Measurements from ENCODE around the gene PARVB.

PARVB gene

DNA sequence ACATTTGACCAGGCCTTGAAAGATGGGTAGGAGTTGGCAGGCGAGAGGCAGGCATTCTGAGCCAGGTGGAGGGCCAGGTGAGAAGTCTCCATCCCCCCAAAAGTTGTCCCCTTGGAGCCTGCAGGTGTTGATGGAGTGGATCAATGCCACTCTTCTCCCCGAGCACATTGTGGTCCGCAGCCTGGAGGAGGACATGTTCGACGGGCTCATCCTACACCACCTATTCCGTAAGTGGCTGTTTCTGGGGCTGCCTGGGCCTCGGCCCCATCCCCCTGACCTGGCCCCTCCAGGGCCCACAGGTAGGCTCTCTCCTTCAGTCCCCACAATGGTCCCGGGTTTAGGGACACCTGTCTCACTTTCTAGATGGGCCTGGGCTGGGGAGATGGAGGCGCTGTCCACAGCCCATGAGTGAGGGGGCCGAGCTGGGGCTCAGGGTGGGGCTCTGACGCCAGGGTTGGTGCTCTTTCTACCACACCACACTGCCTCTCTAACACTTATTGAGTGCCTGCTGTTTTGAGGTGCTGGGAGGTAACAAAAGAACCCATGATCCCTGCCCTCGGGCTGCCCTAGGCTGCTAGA is 163.6 kb downstream of the PARVB start:
- DNase-seq = no peak

DNA sequence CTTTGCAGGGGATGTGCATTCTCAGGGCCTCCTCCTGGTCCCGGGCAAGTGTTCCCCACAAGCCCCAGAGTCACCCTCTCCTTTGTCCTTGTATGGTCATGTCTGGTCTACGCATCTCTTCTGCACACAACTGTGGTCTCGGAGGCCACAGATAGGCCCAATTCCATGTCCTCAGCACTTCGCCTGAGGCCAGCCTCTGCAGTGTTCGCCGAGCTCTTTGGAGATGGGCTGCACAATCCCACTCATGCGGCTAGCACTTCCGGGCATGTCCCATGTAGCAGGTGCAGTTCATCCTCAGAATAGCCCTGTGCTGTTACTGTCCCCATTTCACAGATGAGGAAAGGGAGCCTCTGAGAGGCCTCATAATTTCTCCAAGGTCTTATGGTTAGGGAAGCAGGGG is 164.2 kb downstream of the PARVB start:
- DNase-seq = no peak

DNA sequence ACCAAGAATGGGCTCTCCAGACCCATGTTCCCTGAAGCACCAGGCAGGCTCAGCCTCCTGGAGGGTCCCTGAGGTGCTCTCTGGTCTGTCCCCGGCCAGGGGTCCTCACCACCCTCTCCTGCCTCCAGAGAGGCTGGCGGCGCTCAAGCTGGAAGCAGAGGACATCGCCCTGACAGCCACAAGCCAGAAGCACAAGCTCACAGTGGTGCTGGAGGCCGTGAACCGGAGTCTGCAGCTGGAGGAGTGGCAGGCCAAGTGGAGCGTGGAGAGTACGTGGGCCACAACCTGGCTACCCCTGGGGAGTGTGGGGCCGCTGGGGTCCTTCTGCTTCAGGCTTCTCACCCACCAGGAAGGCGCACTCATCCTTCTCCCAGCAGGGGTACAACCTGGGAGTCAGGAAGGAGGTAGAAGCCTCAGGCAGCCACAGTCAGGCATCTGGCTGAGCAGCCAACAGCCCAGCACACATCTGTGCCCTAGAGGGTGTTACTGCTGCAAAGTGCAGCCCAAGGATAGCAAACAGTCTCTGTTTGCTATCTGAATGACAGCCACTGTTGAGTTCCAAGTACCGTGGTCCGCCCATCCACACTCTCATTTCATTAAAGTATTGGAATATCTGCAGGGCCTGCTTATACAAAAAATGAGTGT is 165.0 kb downstream of the PARVB start:
- DNase-seq = no peak

DNA sequence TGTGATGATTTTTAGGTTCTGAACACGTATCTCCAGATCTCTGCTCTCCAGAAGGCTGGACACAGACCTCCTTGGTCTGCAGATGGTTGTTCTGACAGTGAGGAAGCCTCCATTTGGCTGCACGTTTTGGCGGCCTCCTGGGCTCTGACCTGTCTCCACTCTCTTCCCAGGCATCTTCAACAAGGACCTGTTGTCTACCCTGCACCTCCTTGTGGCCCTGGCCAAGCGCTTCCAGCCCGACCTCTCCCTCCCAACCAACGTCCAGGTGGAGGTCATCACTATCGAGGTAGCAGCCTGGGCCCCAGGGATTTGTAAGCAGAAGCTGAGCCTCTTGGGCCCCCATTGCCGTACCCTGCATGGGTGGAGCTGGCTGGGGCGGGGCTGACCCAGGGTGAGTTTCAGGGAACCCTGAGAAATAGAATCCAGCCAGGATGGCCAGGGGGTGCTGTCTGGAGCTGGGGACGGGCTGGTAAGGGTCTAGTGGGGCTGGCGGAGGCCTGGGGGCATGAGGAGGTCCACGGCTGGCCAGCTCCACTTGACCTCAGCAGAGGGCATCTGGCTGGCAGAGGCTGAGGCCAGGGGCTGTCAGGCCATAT is 166.4 kb downstream of the PARVB start:
- DNase-seq = no peak

DNA sequence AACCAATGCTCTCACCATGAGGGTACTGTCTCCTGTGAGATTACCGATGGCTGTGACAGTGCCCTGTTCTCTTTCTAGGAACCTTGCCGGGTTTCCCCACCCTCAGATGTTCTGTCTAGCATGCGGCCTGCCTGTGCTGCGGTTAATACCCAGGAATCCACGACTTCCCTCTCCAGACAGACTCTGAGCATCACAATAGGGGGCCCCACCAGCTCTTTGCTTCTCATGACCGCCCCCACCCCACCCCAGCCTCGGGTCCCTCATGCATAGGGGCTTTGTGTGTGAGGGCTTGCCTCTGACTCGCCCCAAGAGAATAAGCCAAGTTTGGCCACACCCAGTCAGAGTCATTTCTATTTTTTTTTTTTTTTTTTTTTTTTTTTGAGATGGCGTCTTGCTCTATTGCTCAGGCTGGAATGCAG is 166.9 kb downstream of the PARVB start:
- peak; percentile 57 for DNase-seq

DNA sequence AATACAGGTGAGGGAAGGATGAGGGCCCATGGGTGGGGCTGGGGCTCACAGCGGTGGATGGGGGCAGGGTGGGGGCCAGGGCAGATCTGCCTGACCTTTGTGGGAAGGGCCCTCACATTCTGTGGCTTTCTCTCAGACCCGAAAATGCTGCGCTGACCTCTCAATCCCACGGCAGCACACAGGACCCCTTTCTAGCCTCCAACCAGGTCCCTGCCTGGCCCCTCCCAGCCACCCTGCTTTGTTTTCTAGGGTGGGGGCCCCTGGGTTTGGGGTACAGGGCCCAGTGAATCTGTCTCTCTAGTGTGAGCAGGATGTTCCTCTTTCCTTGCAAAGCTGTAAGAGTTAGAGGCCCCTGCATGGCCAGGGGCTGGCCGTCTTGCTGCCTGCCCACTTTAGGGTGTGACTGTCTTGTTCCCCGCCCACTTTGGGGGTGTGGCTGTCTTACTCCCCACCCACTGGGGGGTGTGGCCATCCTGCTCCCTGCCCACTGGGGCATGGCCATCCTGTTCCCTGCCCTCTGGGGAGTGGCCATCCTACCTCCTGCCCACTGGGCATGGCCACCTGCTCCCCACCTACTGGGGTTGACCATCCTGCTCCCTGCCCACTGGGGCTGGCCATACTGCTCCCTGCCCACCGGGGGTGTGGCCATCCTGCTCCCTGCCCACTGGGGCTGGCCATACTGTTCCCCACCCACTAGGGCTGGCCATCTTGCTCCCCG is 168.2 kb downstream of the PARVB start:
- peak; percentile 48 for DNase-seq

DNA sequence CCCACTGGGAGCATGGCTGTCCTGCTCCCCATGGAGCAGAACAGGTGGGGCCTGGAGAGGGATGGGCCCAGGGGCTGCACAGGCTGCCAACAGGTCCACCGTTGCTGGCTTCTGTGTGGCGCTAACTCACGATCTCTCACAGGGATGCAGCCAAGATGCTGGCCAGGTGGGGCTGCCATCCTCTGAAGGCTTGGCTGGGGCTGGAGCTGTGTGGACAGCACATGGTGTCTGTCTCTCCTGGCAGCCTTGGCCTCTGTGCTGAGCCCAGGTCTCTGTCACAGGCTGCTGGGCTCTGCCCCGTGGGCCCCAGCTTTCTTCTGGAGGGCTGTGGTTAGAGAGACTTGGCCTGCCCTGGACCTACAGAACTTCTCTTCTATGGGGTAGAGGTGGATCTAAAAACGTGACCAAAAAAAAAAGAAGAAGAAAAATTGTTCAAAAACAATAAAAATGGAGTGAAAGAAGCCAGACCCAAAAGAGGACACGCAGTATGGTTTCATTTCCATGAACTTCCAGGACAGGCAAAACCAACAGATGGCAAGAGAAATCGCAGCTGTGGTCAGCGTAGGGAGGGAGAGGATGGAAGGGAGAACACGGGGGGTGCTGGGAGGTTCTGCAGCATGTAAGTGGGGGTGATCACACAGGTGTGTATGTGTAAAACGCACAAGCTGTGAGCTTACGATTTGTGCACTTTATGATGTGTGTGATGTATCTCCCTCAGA is 168.9 kb downstream of the PARVB start:
- DNase-seq = no peak

DNA sequence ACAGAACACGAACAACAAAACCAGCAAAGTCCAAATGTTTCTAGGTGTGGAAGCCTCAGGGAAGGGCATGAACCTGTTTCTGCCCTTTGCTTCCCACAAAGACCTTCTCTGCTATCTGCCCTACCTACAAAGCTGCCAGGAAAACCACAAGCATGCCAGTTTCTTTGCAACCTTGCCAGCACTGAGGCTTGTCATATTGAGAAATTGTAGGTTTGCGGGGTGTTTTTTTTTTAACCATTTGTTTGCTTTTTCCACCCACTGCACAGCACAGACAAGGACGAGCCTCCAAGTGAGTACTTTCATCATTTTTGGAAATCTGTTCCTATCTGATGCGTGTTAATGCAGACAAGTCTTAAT is 169.4 kb downstream of the PARVB start:
- DNase-seq = peak; percentile 72

DNA sequence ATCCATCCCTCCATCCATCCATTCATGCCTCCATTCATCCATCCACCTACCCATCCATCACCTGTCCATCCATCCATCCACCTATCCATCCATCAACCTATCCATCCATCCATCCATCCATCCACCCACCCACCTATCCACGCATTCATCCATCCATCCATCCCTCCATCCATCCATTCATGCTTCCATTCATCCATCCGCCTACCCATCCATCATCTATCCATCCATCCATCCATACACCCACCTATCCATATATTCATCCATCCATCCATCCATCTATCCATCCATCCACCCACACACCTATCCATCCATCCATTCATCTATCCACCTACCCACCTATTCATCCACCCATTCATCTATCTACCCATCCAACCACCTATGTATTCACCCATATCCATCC is 170.5 kb downstream of the PARVB start:
- DNase-seq = no peak

DNA sequence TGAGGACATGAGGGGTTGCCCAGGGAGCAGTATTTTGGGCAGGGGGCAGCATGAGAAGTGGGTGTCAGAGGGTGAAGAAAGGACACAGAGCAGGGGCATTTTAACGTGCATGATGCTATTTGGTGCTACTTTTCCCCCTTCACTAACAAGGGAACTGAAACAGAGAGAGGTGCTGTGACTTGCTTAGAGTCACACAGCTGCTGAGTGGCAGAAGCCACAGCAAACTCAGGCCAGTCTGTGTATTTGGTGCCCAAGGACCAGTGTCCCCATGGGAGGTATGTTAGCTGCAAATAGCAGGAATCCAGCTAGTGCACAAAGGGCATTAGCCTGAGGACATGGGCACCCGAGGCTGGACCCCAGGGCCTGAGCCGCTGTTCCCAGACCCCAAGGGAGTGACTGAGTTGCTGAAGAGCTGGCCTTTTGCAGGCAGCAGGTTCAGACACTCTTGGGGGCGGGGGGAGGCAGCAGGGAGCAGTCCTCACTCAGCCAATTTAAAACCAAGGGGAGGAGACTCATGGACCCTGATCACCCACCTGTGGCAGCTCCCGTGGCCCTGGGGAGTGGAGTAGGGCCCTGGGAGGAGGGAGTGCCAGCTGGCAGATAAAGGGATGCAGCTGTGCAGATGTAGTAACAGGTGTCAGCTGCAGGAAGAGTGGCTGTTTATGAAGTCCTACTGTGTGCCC is 171.2 kb downstream of the PARVB start:
- no peak for DNase-seq

DNA sequence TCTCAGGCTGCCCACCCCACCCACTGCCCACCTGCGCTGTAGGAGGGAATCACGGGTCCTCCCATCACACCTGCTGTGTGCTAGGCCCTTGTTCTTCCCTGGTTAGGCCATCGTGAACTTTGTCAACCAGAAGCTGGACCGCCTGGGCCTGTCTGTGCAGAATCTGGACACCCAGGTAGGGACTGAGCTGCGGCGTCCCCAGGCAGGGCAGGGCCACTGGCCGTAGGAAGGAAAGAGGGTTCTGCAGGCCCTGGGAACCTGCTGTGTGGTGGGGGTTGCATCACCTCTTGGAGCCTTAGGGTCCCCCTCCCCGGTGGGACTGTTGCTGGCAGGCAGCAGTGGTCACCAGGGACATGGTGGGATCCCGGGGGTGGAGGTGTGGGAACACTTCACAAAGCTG is 172.1 kb downstream of the PARVB start:
- no peak for DNase-seq

DNA sequence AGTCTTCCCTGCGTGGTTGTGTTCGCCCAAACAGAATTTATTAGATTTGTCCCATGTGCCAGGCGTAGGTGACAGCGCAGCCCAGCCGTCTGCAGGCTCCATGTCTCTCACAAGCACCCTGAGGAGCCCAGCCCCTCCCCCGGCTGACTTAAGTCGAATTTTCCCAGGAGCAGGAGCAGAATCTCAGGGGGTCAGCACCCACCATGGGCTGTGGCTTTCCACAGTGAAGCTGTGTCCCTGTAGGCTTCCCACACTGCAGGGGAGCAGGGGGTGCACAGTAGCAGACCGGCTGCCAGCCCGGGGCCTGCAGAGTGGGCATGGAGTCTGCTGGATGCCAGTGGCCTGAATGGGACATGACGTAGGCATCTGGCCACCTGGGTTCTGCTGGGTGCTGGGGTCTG is 172.6 kb downstream of the PARVB start:
- DNase-seq = no peak

DNA sequence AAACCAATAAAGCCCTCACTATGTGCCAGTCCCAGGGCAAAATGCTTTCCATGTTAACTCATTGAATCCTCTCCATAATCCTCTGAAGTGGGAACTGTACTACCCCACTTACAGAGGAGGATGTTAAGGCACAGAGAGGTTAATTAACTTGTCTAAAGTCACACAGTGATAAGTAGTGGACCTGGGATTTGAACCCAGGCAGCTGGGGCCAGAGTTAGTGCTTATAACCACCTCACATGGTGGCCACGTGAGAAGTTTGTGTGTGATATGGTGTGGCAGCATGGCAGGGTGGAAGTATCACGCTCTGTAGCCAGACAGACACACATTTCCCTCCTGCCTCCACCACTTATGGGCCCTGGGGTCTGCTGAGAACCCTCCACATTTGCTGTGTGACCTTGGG is 173.2 kb downstream of the PARVB start:
- DNase-seq = no peak

DNA sequence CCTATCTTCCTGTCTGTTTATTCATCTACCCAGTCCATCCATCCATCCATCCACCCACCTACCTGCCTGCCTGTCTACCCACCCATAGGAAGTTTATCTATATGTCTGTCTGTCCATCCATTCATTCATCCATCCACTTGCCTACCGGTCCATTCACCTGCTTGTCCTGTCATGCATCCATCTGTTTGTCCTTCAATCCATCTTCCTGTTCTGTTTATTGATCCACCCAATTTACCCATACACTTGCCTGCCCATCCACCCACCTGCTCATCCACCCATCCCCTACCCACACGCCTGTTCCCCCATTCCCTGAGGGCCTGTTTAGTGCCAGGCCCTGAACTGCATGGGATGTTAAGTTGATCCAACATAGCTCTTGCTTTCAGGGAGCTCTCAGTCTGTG is 175.1 kb downstream of the PARVB start:
- DNase-seq = no peak

DNA sequence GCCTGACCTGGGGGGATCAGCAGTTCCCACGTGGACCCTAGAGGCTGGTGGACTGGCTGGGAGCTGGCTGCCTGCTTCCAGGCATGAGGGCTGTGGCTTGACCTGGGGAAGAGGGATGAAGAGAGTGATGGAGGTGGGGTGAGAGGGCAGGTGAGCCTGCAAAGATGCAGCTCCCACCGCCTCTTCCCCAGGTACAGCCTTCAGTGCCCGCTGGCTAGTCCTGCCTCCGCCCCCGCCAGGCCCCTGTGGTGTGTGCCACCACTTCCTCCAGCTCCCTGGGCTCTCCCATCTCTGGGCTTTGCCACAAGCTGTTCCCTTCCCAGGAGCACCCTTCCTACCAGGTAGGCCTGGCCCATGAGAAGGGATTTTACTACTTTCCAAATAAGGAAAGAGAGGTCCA is 175.8 kb downstream of the PARVB start:
- no peak for DNase-seq

DNA sequence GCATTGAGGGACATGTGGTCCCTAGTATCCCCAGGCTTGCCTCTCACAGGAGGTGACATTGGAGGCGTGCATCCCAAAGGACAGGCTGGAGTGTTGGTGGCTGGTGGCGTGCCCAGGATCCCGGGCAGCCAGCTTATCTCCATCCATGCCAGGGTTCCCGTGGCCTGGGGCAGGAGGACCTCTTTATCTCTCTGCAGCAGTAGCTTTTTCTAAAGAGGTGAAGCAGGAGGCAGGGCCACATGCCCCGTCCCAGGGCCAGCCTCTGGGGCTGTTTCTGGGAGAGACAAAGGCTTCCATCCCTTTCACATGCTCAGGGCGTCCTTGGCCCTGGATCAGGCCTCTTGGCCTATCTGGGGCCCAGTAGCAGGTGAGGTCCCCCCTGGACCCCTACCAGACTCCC is 176.3 kb downstream of the PARVB start:
- no peak for DNase-seq

DNA sequence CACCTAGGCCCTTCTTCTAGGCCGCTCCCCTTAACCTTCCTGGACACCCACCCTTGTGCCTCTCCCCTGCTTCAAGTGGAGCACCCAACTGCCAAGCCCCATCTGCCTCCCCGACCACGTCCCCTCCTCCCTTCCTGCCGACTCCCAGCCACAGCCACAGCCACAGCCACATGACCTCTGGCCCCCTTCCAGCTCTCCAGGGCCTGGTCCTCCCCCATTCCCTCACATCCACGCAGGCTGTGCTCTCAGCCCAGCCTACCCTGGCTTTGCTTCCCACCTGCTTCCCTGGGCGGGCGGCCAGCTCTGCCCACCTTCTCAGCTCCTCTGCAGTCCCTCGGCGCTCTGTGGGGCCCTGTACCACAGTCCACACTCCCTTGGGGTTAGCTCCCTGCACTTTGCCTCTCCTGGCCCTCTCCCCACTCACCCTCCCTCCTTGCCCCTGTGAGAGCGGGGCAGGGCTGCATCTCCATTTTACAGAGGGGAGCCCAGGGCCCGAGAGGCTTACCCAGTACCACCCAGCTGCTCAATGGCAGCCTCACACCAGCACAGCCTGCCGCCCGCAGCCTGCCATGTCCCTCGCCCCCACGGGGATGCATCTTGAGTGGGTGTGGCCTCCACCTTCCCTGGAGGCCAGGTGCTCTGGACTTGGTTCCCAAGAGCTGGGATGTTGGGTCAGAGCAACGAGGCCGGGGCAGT is 176.9 kb downstream of the PARVB start:
- no peak for DNase-seq

DNA sequence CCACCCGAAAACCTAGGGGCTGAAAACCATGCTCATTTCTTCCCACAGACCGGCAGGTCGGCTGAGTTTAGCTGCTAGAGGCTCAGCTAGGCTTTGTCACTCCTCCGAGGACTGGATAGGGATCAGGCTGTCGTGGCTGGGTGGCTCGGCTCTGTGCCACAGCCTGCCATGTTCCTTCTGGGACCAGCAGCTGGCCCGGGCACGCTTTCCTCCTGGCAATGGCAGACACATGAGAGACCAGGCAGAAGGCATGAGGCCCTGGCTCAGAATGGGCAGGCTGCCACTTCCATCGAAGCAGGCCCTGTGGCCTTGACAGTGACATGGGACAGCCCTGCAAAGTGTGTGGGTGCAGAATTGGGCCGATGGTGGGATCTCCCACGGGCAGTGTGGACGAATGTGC is 177.6 kb downstream of the PARVB start:
- no peak for DNase-seq

DNA sequence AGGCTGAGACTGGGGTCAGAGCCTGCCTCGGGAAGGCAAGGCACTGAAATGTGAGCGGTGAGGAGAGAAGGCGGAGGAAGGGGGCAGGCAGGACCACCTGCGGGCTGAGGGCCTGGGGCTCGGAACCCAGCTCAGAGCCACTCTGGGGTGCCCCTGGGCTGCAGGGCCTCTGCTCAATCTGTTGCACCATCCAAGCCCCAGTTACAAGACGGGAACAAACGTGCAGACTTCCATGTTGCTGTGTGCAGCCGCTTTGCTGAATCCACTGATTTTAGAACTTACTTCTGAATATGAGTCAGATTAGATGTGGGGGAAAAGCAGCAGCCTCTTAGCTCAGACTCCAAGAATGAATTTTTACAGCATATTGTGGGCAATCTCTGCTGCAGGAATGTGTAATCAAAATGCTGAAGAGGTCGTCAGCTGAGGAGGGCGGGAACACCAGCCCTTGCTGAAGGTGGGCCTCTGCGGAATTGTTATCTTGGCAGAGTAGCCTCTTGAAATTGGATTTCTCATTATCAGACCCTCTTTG is 178.2 kb downstream of the PARVB start:
- DNase-seq = no peak

DNA sequence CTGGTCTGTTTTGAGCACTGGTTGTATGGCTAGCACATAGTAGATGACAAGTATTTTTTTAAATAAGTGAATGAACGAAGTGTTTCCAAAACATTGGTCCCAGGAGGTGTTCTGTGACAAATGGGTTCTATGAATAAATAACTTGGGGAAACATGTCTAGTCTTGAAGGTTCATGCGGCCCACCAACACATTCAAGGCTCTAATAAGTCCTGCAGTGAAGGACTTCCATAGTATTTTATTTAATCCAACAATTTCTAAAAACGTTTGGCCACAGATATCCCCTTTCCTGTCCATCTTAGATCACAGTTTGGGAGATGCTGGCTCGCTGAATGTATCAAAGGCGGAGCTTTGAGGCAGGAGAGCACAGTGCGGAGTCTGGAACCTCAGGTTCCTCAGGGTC is 179.1 kb downstream of the PARVB start:
- no peak for DNase-seq

DNA sequence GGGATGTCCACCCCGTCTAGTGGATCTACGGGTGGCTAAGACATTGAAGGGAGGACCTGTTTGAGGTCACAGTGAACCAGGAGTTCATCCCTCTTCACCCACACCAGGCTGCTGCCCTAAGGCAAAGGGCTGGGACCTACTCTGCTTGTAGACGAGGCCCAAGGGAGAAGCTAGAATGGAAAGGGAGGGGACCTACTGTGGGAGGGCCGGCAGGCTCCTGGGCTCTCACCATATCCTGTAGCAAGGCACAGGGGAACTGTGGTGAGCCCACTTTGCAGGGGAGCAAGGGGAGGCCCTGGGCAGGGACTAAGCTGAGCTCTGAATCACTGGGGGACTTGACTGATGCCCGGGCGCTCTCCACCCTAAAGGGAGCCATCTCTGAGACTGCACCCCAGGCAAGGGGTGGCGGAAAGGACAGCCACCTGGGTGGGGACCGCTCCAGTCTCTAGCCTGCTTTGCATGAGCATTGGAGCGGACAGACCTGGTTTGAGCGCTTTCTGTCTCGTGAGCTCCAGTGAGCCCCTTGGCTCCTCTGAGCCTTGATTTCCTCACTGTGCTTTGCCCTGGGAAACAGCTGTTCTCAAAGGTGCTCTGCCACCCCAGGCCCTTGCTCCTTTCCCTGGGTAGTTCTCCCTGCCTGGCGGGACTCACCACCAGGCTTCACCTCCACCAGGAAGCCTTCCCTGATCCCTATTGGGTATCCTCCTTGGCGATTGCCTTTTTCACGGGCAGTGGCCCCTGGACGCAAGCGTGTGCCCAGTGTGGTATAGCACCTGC is 180.8 kb downstream of the PARVB start:
- no peak for DNase-seq
